Kidney tubule cell (primary cell): ENCODE measurements around the gene MRPL18.
A peak's percentile ranks its signal among the peaks of the same experiment; 100 is the strongest.
"Not testable (repeated sequence)": the region's sequence is repeated elsewhere in the genome, so short reads cannot be mapped to it uniquely, and the experiment has no call there.

ENCODE experiments used
- DNase-seq: peaks from one replicate; pipeline ENCODE4 v3.0.0-alpha.2; 2018; ENCODE audit warnings: low spot score

Gene MRPL18

DNA sequence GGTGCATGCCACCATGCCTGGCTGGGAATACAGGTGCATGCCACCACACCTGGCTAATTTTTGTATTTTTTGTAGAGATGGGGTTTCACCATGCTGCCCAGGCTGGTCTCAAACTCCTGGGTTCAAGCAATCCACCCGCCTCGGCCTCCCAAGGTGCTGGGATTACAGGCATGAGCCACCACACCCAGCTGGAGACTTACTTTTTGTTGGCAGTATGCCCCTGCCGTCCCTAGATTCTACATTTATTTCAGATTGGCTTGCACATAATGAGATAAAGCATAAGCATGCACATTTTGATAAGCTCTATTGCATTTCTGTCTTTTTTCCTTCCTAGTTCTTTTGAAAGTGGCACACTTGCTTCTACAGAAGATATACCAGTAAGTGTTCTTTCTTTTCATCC lies 26.5 kb downstream of the MRPL18 start:
- not testable (repeated sequence) for DNase-seq

DNA sequence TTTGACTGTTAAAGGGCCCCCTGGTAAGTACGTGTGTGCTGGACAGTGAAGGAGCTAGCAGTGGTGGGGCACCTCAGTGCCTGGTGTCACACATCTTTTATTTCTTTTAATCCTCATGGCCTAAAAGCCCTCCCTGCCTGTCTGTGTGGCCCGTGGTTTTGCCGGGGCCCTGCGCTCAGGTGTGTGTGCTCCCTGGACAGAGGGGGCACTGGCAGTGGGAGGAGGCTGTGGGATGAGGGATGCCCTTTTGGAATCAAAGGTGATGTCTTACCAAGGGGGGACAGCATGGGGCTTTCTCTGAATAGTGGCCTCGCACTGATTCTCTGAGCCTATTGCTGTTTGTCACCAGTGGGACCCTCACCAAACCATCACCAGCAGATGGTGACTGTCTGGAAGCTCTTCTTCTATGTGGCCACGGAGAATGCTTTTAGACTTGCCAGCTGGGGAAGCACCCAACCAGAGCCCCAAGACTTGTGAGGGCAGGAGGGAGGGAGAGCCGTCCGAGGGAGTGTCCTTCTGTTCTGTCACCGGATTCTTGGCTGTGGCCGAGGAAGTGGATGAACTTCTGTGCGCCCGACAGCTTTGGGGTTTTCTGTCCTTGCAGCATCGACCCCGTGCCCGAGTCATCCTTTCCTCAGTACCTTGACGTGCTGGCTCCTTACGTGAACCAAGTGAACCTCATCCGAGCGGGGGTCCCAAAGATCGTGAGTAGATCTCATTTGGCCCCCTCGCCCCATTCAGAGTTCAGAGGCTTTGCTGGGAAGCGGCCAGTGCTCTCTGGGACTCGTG lies 27.9 kb downstream of the MRPL18 start:
- DNase-seq, result no peak

DNA sequence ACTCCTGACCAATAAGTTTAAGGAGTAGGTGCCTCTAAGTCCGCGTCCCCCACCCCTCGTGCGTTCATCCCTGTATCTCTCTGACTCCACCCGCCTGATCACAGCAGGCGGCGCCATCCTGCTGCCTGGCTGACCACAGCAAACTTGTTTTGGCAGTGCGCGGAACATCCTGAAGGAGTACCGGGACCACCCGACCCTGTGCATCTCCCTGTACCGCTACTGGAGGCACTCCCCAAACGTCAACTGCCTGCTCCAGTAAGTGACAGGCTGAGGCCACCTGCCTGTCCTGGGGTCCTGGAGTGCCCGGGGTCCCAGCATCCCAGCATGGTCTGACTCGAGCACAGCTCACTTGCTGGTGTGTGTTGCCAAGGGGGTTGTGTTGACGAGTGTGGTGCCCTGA lies 28.8 kb downstream of the MRPL18 start:
- DNase-seq, result no peak

DNA sequence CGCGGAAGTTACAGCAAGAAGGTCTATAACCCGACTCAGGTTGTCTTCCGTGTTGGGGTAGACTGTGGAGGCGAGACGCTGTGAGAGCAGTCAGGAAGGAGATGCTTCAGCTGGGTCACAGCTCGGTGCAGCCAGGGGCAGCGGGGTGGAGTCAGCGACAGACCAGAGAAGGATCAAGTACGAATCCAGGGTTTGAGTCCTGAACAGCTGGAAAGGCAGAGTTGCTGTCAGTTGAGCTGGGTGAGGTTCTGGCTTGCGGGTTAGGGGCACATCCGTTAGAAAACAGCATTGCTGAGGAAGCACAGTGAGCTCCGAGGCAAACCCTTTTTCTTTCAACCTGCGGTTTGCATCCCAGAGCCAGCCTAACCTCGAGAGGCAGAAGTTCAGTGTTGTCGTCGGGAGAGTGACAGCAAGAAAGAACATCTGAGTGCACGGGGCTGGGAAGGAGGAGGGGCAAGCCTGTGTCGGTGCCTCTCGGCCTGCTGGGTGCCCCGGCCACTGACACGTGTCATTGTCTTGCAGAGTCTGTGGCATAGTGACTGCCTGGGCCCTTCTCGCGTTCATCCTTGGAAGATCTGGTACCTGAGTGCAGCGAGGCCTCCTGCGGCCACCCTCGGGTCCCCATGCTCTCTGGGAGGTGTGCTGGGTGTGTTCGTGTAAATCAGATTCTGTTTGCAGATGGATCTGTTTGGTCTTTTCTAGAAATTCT lies 29.8 kb downstream of the MRPL18 start:
- no peak for DNase-seq

DNA sequence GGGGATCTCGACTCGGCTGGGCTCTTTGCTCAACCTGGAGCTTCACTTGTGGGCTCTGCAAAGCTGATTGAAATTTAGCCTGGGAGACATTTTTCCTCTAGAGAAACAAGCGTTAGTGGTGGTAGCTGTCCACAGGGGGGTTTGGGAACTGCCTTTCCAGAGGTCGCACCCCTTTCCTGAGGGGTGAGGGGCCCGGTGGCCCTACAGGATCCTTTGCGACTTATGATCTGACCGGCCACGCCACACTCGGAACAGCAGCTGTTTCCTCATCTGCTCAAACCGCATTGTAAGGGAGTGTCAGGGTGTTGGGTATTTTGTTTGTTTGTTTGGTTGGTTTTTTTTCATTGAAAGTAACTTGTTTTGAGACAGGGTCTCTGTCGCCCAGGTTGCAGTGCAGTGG lies 30.9 kb downstream of the MRPL18 start:
- DNase-seq, result no peak

DNA sequence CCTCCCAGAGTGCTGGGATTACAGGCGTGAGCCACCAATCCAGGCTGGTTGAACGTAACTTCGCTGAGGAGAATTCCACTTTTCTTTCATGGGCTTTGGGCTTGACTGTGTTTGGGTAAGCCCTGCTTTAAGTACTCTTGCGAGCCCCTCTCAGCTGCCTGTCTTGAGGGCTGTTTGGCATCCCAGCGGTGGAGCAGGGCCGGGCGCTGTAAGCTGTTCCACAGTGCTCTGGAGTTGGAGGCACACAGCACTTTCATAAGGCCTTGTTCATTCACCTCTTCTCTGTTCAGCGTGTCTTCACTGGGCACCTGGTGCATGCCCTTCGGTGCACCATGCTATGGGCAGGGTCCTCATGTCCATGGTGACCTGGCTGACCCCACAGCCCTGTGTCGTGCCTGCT lies 31.5 kb downstream of the MRPL18 start:
- no peak for DNase-seq

DNA sequence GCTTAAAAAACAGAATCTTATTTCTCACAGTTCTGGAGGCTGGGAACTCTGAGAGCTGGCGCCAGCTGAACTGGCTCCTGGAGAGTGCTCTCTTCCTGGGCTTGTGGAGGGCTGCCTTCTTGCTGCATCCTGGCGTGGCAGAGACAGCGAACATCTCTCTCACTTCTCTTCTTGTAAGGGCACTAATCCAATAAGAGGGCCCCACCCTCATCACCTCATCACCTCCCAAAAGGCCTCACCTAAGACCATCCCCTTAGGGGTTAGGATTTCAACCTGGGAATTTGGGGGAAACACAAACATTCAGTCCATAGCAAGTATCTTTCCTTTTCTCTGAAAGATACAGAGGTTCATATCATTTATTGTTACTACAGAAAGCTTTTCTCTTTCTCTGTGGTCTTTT lies 33.7 kb downstream of the MRPL18 start:
- DNase-seq, result no peak

DNA sequence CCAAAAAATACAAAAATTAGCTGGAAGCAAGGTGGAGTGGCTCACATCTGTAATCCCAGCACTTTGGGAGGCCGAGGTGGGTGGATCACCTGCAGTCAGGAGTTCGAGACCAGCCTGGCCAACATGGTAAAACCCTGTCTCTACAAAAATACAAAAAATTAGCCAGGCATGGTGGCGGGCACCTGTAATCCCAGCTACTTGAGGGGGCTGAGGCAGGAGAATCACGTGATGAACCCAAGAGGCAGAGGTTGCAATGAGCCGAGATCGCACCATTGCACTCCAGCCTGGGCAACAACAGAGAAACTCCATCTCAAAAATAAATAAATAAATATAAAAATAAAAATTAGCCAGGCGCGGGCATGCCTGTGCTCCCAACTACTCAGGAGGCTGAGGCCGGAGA lies 34.4 kb downstream of the MRPL18 start:
- not testable (repeated sequence) for DNase-seq

DNA sequence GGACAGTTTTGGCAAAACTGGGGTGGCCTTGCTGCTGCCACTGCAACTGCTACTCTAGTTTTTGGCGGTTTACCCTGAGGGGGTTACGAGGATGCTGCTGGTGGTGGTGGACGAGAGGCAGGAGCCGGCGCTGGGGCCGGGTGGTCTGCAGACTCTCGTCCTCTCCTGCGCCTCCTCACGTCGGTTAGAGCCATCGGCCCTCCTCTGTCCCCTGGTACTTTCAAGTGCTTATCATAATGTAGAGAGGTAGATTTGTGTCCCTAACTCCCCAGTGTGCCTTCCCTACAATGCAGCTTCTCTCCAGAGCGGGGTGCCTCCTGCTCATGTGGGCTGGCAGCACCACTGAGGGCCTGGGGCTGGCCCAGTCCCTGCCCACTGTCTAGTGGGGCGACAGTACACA lies 35.7 kb downstream of the MRPL18 start:
- no peak for DNase-seq

DNA sequence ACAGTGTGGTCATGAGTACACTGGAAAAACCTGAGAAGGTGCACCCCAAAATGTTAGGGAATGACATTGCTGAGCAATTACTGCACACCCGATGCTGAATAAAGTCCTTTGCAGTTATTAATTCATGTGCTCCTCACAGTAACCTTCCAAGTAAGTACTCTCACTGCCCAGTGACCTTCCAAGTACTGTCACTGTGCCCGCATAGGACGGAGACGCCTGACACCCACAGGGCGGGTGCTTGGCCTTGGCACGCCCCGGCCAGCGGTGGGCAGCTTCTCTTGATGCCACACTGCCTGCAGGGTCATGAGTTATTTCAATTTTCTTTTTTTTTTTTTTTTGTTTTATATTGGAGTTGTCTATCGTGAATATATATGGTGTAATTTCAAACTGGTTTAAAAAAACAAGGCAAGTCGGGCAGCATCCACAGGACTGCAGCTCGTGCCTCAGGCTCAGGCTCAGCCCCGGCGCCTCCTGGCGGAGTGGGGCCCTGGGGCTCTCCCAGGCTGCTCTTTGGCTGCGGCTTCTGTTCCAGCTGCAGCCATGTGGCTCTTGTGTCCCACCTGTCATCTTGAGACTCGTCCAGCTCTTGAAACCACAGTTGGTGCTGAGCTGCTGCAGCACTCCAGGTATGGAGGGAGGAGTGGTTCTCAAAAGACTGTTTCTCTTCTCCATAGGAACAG lies 36.8 kb downstream of the MRPL18 start:
- DNase-seq, result no peak

DNA sequence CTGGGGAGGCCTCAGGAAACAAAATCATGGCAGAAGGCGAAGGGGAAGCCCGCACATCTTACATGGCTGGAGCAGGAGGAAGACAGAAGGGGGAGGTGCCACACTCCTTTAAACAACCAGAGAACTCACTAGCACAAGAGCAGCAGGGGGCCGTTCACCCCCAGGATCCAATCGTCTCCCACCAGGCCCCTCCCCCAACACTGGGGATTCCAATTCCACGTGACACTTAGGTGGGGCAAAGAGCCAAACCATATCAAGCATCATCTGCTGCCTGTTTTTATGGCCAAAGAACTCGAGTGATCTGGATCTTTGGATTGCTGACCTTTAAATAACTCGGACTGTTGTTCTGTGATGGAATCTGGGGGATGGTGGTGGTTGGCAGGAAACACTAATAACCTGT lies 37.8 kb downstream of the MRPL18 start:
- DNase-seq, result no peak

DNA sequence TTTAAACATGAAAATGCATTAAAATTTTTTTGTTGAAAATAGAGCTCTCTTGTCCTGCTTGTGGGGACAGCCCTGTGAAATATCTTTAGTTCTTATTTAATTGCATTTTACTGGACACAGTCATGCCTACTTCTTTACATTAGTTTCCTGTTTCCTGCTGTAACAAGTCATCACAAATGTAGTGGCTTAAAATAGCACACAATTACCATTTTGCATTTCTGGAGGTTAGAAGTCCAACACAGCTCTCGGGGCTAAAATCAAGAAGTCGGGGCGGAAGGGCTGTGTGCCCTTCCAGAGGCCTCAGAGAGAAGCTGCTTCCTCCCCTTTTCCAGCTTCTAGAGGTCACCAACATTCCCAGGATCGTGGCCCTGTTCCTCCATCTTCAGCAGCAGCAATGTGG lies 39.3 kb downstream of the MRPL18 start:
- DNase-seq, result no peak

DNA sequence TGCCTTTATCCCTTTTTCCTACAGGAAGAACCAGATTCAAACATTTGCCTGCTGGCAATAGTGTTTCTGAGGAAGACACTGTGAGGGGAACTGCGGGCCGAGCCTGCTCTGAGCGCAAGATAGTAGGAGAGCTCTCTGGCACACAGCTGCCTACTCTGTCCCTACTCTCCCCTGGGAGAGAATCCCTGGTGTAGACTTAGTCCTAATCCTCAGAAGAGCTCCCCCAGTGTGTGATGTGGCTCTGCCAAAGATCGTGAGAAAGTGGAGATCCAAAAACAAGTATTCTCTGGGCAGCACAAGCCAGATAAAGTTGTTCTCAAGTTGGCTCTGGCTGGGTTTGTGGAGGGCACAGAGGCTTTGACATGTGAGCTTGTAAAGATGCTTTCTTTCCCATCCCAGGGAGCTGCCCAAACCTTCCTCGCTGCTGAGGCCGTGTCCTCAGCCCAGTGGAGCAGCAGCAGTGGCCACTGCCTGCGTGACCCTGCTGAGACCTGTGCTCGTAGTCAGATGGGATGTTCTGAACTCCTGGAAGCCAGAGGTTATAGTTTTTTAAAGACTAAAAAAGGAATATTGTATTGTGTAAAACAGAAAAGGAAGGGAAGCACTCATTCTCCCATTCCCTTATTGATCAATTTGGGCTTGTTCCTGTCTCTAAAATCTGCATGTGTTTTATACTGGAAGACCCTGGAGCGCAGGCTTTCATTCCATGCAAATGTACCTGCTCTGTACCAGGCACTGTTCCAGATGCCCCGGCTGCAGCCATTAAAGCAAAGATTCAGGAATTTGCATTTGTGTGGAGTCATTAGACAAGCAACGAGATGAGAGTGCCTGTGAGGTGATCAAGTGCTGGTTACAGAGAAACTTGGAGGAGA lies 40.5 kb downstream of the MRPL18 start:
- no peak for DNase-seq

DNA sequence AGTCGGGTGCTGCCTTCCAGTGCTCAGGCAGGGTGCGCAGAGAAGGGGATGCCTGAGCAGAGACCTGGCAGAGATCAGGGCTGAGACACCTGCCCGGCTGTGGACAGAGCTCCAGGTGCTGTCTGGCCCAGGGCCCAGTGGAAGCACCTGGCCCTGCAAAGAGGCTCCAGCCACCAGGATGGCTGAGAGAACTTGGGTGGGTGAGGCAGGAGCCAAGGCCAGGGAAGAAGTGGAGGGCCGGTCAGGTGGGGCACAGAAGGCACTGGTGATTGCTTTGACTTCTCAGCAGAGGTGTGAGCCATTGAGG lies 41.1 kb downstream of the MRPL18 start:
- DNase-seq, result no peak

DNA sequence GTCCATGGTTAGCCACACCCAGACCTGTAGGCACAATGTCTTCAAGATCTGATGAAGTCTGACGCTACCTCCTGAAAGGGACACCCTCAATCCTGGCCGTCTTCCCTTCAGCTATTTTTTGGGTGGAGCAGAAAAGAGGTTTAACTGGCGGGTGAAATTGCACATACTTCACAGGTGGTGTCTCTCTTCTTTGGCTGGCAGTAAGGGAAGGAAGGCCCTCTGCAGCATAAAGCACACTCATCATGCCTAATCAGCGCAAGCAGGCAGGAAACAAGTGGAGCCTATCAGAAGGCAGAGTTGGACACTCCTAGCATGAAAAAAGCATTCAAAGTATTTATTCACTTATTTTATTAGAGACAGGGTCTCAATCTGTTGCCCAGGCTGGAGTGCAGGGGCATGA lies 42.7 kb downstream of the MRPL18 start:
- DNase-seq, result no peak

DNA sequence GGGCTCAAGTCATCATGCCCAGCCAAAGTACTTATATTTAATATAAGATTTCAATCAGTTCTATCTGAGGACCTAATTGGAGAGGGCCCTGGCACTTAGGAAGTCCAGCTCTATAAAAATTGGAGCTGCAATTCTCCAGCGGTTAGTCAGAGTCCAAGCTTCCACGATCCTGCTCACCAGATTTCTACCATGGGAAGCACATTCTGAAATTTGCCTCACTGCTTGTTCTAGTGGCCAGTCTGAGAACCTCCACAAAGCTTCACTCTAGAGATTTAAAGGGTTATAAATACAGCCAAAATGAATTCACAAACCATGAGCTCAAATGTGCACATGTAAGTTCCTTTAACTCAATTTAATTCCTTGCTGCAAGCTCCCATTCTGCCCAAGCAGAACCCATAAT lies 43.3 kb downstream of the MRPL18 start:
- no peak for DNase-seq

DNA sequence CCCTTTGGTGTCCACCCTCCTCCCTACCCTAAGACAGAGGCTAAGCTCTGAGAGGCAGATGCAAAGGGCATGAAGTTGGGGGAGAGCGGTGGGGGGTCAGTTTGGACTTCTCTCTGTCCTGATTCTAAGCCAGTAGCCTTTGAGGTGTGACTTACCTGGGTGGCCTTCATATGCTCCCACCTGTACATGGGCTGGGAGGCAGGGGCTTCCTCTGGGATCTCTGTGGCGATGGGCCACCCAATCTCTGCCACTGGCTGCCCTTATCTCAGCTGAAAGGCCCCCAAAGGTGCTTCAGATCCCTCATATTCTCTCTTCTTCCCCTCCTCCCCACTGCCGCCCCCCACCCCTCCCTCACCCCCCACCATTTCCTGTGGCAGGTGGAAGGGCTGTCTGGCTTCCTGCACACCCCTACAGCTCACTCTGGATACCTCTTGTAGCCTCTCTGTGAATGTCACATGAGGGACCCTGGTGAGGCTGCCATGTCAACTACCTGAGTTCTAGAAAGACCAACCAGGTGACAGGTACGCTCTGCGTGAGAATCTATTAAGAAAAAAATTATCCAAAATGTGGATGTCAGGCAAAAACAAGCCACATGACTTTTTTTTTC lies 43.8 kb downstream of the MRPL18 start:
- DNase-seq, result no peak

DNA sequence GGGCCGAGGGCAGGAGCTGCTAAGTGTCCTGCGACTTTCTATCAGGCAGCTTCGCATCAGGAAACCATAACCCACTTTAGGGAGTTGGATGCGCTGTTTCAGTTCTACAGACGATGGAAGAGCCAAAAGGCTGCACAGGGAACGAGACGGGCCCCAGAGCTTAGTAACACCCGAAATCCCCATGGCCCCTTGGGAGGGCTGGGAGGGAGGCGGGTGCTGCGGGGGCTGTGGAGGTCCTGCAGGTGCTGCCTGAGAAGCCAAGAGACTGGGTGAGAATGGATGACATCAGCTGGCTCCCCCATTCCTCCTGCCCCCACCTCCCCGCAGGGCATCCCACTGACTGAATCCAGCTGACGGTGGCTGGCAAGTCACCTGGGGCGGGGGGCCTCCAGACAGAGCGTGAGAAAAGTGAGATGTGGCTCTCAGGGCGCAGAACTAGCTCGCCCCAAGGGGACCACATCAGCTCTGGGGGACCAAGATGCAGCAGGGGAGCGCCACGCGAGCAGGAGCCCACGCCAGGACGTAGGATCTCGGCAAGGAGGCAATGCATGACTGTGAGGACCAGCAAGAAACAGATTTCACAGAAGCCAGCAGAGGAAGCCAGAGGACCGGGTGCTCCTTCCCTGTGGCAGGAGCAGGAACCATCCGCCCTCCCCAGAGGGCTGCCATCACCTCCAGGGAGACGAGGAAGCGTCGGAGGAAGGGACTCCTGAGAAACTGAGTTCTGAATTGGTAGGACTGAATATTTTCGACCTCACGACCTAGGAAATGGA lies 46.6 kb downstream of the MRPL18 start:
- no peak for DNase-seq

DNA sequence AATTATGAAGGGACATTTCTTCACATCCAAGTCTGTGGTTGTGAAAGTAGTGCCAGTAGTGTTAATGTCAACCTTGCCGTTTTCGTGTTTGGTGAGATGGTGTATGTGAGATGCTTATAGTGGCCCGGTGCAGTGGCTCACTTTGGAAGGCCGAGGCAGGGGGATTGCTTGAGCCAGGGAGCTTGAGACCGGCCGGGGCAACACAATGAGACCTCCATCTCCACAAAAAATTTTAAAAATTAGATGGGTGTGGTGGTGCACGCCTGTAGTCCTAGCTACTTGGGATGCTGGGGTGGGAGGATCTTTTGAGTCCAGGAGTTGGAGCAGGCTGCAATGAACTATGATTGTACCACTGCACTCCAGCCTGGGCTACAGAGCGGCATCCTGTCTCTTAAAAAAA lies 47.2 kb downstream of the MRPL18 start:
- no peak for DNase-seq

DNA sequence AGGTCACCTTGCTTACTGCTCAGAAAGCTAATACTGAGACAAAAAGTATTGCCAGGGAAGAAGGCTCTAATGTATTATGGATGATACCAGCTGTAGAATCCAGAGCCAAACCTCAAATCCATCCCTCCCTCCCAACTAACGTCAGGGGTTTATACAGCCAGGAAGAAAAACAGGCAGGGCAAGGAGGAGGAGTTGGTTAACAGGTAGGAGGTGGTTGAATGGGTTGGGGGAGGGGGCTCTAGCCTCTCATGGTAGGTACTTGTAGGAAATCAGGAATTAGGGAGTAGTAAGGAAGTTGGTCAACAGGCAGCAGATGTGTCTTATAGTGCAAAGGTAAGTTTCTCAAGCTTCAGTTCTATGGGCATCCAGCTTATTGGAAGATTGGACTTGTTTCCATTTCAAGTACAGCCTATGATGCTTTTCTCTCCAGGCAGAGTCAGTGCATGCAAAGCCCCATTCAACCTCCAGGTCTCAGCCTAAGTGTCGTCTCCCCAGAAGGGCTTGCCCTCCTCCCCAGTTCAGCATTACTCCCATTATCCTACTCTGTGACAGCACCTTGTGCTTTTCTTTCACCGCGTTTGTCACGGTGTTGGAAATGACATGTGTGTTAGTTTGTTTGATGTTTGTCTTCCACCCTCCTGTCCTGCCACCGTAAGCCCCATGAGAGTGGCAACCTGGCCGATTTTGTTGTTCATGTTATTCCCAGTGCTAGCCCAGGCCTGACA lies 47.9 kb downstream of the MRPL18 start:
- DNase-seq, result no peak

DNA sequence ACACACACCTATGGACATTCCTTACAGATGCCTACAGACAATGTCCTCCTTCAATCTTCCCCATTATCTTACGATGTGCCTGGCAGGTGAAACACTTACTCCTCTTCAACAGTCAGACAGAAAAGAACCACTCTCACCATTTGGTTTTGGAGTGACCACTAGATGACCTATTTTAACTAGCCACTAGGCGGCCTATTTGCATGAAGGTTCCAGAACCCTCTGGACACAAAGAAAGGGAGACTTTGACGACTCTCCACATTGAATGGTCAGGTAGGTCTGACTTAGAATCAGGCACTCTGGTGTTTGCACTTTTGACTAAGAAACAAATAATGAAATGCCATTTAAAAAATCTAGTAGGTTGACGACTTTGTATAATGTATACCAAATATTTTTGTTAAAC lies 51.8 kb downstream of the MRPL18 start:
- DNase-seq, result peak; percentile 20
